Smooth muscle cell (in vitro differentiated cells): ENCODE measurements around the gene MORC3. TPM values are rescaled to one million over a fixed set of nuclear protein-coding genes. Genes with fewer than 3 reads are reported as not detected.
A peak's percentile ranks its signal among the peaks of the same experiment; 100 is the strongest.

ENCODE experiments used
- DNase-seq: peaks from one replicate; lab custom pipeline; 2025; ENCODE audit not compliant: unreplicated experiment; lab: John Stamatoyannopoulos, UW
- H2AFZ ChIP-seq: fragments of 200-600 bp; sonication (generic); 2 replicates; pipeline ENCODE4 v1.6.0; 2016; ENCODE audit warnings: antibody characterized with exemption, low read depth, mild to moderate bottlenecking
- H3F3A ChIP-seq: fragments of 200-600 bp; sonication (generic); 2 replicates; pipeline ENCODE4 v1.6.0; 2017; ENCODE audit warnings: antibody characterized with exemption, low read depth
- H3K27ac ChIP-seq: fragments of 200-600 bp; sonication (generic); 2 replicates; pipeline ENCODE4 v1.5.1; 2016; ENCODE audit warnings: low read depth, mild to moderate bottlenecking
- H3K27me3 ChIP-seq: fragments of 200-600 bp; sonication (generic); 2 replicates; pipeline ENCODE4 v1.6.1; 2016; ENCODE audit warnings: low read depth, mild to moderate bottlenecking
- H3K36me3 ChIP-seq: fragments of 200-600 bp; sonication (generic); 2 replicates; pipeline ENCODE4 v1.5.1; 2016; ENCODE audit warnings: low read depth
- H3K4me1 ChIP-seq: fragments of 200-600 bp; sonication (generic); 2 replicates; pipeline ENCODE4 v1.5.1; 2016; ENCODE audit warnings: low read depth
- H3K4me2 ChIP-seq: fragments of 200-600 bp; sonication (generic); 2 replicates; pipeline ENCODE4 v1.6.0; 2016; ENCODE audit warnings: mild to moderate bottlenecking
- H3K4me3 ChIP-seq: fragments of 200-600 bp; sonication (generic); 2 replicates; pipeline ENCODE4 v1.5.1; 2016; ENCODE audit warnings: mild to moderate bottlenecking
- H3K79me2 ChIP-seq: fragments of 200-600 bp; sonication (generic); 2 replicates; pipeline ENCODE4 v1.6.0; 2016; ENCODE audit warnings: low read depth, mild to moderate bottlenecking
- H3K9ac ChIP-seq: fragments of 200-600 bp; sonication (generic); 2 replicates; pipeline ENCODE4 v1.6.0; 2016; ENCODE audit warnings: low read depth
- H3K9me3 ChIP-seq: fragments of 200-600 bp; sonication (generic); replicated peaks from 2 replicates; pipeline ENCODE4 v1.5.1; 2016; ENCODE audit warnings: low read depth
- H4K20me1 ChIP-seq: fragments of 200-600 bp; sonication (generic); 2 replicates; pipeline ENCODE4 v1.6.0; 2016; ENCODE audit warnings: low read depth
- WGBS: methylation state at CpG from one replicate; pipeline ENCODE4 v1.1.7; 2016; ENCODE audit warnings: low lambda C conversion rate; 5-methylcytosine and 5-hydroxymethylcytosine counted together
- polyA plus RNA-seq: library from polyadenylated mRNA; unstranded; fragments of >200 nt; fragmentation: Nextera tagmentation; extraction: Ambion mirVana; gene quantifications from 2 replicates; pipeline ENCODE4 v1.2.1, GENCODE V29; 2016
- total RNA-seq: library from RNA; depleted of rRNA; stranded (reverse); fragments of >200 nt; gene quantifications from 2 replicates; pipeline ENCODE4 v1.2.3, GENCODE V29; 2014
- TF ChIP-seq, protein P1 (sequence below): fragments of 200-600 bp; sonication (generic); IDR thresholded peaks from 2 replicates; pipeline ENCODE4 v1.5.1; 2017; ENCODE audit warnings: borderline replicate concordance, mild to moderate bottlenecking, antibody characterized with exemption; ENCODE audit not compliant: insufficient read depth, poor library complexity, severe bottlenecking

Gene MORC3
- total and polyA plus RNA-seq, 2 experiments from 2014 or later: 11.6 to 44.3 TPM

DNA sequence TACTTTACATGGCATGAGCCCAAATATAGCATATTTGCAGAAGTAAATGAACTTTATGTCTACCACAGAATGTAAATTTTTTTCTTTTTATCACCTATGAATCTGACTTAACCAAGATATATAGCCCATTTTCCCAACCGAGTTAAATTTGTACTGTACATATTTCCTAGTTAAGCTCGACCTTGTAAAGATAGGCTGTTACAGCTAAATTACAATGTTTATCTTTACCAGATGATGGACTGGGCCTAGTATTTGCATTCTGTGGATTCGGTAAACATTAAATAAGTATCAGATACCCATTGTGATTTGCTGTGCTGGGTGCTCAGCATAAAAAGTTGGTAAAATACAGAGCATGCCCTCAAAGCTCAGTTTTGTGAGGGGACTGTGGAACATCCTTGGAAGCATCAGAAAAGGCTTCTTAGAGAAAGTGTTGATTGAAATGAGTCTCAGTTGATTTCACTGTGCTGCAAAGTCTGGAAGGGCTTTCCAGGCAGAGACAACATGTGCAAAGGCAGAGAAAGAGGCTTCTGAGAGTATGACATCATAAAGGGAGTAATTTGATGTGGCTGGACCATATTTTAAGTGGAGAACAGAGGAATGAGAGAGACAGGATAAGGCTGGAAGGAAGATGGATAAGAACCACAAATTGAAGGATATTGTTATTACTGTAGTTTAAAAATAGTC is 27.4 kb downstream of the MORC3 start:
- Histone ChIP-seq H3K27ac (peak overlapping the region; percentile 37), H2AFZ (no peak overlapping the region), H3K27me3 (no peaks in the 10 kb centered on the region), H3K36me3 (peaks cover 6% of the 10 kb centered on the region), H4K20me1 (peaks cover 12% of the 10 kb centered on the region), H3K9me3 (no peaks in the 10 kb centered on the region), H3K4me2 (no peak overlapping the region), H3K4me3 (no peak overlapping the region), H3K79me2 (peaks cover 12% of the 10 kb centered on the region), H3K9ac (no peak overlapping the region), H3K4me1 (no peaks in the 10 kb centered on the region), H3F3A (no peaks in the 10 kb centered on the region)
- DNase-seq: no peak
- TF ChIP-seq, protein P1, sequence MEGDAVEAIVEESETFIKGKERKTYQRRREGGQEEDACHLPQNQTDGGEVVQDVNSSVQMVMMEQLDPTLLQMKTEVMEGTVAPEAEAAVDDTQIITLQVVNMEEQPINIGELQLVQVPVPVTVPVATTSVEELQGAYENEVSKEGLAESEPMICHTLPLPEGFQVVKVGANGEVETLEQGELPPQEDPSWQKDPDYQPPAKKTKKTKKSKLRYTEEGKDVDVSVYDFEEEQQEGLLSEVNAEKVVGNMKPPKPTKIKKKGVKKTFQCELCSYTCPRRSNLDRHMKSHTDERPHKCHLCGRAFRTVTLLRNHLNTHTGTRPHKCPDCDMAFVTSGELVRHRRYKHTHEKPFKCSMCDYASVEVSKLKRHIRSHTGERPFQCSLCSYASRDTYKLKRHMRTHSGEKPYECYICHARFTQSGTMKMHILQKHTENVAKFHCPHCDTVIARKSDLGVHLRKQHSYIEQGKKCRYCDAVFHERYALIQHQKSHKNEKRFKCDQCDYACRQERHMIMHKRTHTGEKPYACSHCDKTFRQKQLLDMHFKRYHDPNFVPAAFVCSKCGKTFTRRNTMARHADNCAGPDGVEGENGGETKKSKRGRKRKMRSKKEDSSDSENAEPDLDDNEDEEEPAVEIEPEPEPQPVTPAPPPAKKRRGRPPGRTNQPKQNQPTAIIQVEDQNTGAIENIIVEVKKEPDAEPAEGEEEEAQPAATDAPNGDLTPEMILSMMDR: no peak
- 88% methylated on average over 3 of the region's 3 CpGs for WGBS

- 58% methylated on average over 2 of the region's 2 CpGs for WGBS
- Histone ChIP-seq H3K27ac (peak overlapping the region; percentile 37), H3K27me3 (no peaks in the 10 kb centered on the region), H2AFZ (no peak overlapping the region), H4K20me1 (peaks cover 12% of the 10 kb centered on the region), H3K4me2 (no peak overlapping the region), H3K4me1 (no peaks in the 10 kb centered on the region), H3F3A (no peaks in the 10 kb centered on the region), H3K9ac (no peak overlapping the region), H3K9me3 (no peaks in the 10 kb centered on the region), H3K4me3 (no peak overlapping the region), H3K36me3 (peaks cover 6% of the 10 kb centered on the region), H3K79me2 (peaks cover 12% of the 10 kb centered on the region)
- DNase-seq: no peak
- TF ChIP-seq, protein P1: no peak
Observed at GRCh38 chr21:36347962-36348328, 27.9 kb downstream of the MORC3 start.

- H3K27me3 ChIP-seq: no peaks in the 10 kb centered on the region
- H4K20me1 ChIP-seq: peaks cover 12% of the 10 kb centered on the region
- H3K36me3 ChIP-seq: peaks cover under 1% of the 10 kb centered on the region
- WGBS: 100% methylated on average over 2 of the region's 2 CpGs
- no peak overlapping the region for H3K4me2 ChIP-seq
- H3K4me3 ChIP-seq: no peak overlapping the region
- H3K9me3 ChIP-seq: no peaks in the 10 kb centered on the region
- H3K79me2 ChIP-seq: peaks cover 12% of the 10 kb centered on the region
- H3K27ac ChIP-seq: peak overlapping the region; percentile 75
- H3F3A ChIP-seq: no peaks in the 10 kb centered on the region
- no peak overlapping the region for H2AFZ ChIP-seq
- H3K4me1 ChIP-seq: no peaks in the 10 kb centered on the region
- H3K9ac ChIP-seq: no peak overlapping the region
- TF ChIP-seq, protein P1: no peak
- DNase-seq: no peak
Observed at GRCh38 chr21:36349315-36349714, 29.3 kb downstream of the MORC3 start.
